Measurements from ENCODE around the gene UBE2U.
"Not testable (repeated sequence)": the region's sequence is repeated elsewhere in the genome, so short reads cannot be mapped to it uniquely, and the experiment has no call there.

Gene UBE2U

GRCh38 chr1:64194168-64195080, 9.0 kb upstream of the UBE2U start:
- DNase-seq = no peak

DNA sequence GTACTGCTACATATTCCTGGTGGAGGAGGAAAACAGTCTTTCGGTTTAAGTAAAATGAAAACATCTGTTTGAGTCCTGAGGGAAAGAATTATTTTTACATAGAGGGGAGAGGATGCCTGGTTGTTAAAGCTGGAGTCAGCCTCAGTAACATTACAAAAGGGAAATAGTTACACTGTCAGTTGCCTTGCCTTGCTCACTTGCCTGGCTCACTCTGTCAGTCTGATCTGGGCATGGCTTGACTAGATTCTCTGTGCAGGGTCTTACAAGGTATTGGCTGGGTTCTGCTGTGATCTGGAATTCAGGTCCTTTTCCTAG, 8.4 kb upstream of the UBE2U start:
- no peak for DNase-seq

DNA sequence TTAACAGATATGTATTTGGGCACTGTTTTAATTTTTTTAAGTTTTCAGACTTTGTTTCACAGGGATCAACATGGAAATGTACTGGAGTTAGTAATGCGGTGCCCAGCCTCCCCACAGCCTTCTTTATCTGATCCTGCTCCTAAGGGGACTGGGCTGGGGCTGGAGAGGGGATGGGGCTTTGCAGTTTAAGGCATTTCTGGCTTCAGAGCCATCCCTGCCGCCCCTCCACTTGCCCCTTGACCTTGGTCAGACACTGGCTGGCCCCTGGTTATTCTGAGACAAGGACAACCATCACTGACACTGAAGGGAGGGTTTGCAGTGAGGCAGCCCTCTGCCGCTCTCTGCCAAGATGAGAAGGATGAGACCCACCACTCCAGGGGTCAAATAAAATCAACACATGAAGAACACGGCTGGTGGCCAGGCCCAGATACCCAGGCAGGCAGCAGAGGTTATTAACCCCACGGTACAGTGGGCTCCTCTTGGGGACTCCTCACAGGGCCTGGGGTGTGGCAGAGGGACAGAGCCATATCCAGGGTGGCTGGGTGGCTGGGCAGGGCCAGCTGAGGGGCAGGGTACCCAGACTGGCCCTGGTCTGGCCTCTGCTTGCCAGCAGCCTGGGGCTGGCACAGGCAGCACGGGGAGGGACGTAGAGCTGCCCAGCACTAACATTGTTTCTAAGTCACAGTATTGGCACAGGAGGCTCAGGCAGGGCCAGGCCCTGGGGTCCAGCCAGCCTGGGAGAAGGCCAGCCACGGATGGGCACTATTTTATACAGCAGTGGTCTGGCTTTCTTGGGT, 7.2 kb upstream of the UBE2U start:
- no peak for DNase-seq

- DNase-seq = no peak
Observed at GRCh38 chr1:64197076-64197475, 6.3 kb upstream of the UBE2U start.

GRCh38 chr1:64199154-64199553, 4.3 kb upstream of the UBE2U start:
- no peak for DNase-seq

- no peak for DNase-seq
Observed at GRCh38 chr1:64200064-64200463, 3.4 kb upstream of the UBE2U start.

DNA sequence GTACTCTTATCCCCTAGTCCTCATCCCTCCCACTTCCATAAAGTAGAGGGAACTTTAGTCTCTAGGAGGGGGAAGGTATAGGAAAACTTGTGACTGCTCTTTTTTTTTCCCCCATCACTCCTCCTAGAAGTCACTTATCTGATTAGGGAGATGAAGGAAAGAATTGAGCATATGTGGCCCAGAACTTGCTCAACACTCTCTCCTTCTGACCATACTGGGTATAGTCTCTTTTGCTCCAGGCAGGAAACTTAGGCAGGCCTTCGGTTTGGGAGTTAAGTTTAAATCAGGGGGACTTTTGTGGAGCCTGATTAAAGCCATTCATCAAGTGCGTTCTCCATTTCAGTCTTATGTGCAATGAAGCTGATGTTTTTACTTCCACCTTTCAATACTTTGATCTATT, 5.8 kb downstream of the UBE2U start:
- DNase-seq = no peak

GRCh38 chr1:64212031-64212430, 8.6 kb downstream of the UBE2U start:
- no peak for DNase-seq

DNA sequence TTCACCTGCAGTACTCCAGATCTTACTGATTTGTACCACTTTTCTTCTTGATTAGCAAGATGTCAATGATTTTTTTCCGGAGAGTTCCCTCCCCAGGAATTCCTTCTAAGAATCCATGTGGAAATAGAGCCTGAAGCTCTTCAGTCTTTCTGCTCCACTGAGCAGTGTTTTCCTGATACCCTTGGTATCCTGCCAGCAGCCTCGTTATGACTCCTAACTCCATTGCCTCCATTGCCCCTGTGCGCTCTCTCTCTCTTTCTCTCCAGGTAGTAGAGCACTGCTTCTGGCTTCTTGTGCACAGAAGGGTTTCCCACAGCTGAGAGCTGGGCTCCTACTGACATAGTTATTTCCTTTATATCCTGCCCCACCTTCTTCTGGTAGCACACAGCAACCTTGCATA, 12.2 kb downstream of the UBE2U start:
- DNase-seq = no peak

DNA sequence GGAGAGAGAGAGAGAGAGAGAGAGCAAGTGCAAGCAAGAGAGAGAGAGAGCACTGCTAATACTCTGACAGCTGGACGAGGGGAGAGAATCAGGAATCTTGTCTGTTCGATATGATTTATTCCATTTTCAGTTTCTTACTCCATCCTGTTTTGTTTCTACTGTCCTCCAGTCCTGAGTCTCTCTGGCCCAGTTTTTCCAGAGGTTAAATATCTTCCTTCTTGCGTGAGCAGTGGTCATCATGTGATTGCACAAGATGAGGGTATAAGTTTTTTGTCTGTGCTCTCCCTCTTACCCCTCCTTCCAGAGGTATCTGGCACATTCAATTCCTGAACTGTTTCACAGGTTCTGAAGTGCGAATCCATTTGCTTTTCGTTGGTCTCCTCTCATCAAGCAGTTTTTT, 16.8 kb downstream of the UBE2U start:
- no peak for DNase-seq

DNA sequence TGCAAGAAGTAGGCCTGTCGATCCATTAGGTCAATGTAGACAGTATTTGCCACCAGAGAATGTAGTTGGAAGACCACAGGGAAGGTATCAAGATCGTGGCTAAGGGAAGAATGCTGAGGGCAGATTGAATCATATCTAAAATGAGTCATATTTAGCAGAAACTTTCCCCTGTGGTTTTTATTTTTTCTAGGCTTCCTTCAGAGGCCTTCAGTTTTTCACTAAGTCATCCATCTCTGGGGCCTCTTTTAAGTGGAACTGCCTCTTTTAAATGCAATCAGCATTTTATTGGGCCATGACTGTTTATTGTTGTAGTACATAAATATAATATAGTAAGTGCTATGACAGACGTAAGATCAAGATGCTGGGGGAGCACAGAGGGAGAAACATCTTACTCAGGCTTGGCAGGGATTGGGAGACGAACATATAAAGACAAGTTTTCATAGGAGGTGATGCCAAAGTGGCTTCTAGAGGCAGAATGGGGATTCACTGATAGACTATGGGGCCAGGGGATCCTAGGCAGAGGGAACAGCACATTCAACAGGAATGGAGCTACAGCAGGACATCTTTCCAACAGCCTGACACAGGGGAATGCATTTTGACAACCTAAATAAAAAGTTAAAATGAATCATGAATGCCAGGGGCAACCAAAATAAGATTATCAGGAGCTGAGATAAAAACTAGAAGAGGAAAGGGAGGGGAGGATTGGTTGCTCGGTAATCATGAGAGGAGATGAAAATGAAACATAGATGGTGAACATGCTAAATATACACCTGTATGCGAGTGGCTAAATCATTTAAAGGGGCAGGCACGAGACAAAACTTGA, 20.1 kb downstream of the UBE2U start:
- peak; percentile 9 for DNase-seq

- not testable (repeated sequence) for DNase-seq
Observed at GRCh38 chr1:64224236-64224635, 20.8 kb downstream of the UBE2U start.

DNA sequence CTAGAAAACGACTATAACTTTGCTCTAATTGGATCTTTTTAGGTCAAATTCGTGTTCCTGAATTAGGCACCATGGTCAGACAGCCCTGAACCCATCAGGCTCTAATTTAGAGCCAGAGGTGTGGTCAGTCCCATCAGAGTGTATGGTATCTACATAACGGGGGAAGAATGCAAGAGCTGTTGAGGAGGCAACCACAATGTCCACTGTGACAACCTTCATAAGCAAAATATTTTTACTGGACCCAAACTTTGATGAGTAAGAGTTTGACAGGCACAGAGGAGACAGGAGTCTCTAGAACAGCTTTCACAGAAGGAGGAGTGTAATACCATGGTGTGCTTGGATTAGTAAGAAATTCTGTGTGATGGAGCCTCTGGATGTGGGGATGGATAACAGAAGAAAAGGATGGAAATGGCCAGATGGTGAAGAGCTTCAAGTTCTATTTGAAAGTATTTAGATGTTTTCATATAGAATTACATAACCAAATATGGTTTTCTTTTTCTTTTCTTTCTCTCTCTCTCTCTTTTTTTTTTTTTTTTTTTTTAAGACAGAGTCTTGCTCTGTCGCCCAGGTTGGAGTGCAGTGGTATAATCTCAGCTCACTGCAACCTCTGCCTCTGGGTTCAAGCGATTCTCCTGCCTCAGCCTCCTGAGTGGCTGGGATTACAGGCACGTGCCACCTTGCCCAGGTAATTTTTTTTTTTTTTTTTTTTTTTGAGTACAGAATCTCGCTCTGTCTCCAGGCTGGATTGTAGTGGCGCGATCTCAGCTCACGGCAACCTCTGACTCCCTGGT, 24.9 kb downstream of the UBE2U start:
- no peak for DNase-seq

DNA sequence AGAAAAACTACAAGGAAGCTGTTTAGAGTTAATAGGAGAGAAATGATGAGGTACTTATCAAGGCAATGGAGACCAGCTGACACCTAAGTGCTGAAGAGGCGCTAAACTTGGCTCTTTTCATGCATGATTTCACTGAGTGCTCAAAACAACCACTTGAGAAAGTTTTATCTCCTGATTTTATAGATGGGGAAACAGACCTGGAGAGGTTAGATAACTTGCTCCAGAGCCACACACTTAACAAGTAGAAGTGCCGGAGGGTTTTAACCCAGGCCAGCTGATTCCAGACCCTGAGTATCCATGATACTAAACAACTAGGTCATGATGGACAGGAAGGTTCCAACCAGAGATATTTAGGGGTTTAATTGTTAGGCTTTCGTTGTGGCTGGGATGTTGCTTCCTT, 25.9 kb downstream of the UBE2U start:
- no peak for DNase-seq

- DNase-seq = no peak
Observed at GRCh38 chr1:64231153-64231552, 27.7 kb downstream of the UBE2U start.

GRCh38 chr1:64231654-64232053, 28.2 kb downstream of the UBE2U start:
- DNase-seq = no peak

GRCh38 chr1:64234714-64235113, 31.3 kb downstream of the UBE2U start:
- DNase-seq = no peak

- DNase-seq = no peak
Observed at GRCh38 chr1:64235181-64235580, 31.8 kb downstream of the UBE2U start.

- DNase-seq = no peak
Observed at GRCh38 chr1:64235910-64236309, 32.5 kb downstream of the UBE2U start.

DNA sequence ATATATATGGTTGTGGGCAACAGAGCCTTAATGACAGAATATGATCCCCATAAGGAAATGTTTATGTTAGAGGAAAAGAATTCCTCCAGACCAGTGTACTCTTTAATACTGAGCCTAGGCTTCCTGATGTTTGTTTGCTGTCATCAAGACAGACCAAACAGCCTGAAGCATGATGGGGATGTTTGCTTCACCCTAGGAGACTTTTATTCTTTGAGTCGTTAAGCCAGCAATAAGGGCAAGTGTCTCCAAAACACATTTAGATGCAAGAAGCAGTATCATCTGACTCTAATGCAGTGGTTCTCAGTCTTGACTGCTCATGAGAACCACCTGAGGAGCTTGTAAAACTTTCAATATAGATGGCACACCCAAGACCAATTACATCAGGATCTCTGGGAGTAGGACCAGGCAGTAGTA, 33.1 kb downstream of the UBE2U start:
- no peak for DNase-seq

DNA sequence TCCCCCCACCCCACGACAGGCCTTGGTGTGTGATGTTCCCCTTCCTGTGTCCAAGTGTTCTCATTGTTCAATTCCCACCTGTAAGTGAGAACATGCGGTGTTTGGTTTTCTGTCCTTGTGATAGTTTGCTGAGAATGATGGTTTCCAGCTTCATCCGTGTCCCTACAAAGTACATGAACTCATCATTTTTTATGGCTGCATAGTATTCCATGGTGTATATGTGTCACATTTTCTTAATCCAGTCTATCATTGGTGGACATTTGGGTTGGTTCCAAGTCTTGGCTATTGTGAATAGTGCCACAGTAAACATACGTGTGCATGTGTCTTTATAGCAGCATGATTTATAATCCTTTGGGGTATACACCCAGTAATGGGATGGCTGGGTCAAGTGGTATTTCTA, 36.1 kb downstream of the UBE2U start:
- DNase-seq = not testable (repeated sequence)

DNA sequence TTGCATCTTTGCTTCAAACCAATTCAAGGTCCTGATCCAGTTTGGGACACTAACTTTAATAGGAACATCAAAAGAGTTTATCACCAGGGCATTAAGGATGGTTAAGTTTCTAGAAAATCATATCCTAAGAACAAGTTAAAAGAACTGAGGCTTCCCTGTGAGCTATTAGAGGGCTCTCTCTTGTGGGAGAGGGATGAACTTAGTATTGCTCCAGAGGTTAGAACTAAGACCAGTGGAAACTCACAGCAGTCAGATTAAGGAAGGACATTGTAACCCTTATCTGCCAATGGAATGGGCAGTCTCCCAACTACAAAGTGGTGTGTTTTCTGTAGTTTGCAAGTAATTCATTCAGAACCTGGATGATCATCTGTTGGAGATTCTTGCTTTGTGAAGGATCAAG, 36.8 kb downstream of the UBE2U start:
- DNase-seq = no peak

DNA sequence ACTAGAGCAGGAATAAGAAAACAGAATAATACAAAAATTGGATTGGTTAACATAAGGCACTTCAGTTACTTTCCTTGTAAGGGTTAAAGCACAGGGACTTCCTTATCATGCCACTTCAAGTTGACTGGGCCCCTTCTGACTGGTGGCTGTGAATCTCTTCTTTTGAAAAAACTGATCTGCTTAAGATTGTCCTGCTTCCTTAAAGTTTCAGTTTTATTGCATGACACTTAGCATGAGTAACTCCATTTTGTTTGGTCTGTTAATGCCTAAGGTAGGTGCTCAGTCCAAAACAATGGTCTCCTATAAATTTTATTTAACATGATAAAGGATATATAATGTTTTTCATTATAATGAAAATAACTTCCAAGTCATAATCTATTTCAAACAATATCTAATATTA, 37.6 kb downstream of the UBE2U start:
- no peak for DNase-seq
